ENCODE results near the gene BLVRB.
"Not testable (repeated sequence)": the region's sequence is repeated elsewhere in the genome, so short reads cannot be mapped to it uniquely, and the experiment has no call there.

BLVRB gene

DNA sequence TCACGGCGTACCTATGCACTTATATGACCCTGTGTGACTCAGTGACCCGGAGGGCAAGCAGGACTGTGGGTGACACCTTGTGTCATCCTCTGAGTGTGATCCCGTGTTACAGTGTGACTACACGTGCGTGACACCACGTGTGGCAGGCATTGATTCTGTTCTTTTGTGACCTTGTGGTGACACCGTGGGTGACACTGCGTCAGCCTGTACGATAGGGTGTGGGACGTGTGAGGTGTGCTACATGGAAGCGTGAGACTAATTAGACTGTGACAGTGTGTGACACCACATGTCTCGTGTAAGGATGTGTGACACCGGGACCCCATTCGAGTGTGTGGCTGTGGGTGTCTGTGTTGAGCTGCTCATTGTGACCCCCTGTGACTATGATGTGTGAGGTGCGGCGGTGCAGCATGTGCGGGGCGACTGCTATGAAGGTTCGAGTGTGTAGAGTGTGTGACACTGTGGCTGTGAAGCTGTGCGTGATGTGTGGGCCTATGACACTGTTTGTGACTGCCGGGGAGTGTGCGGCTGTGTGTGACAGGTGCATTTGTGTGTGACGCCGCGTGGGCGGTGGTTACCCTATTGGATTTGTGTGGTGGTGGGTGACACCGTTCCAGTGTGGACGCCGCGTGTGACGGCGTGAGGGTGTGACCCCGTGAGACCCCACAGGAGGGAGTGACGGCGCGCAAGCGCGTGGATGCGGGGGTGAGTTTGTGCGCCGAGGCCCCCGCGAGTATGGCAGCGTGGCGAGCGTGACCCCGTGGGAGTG lies 857 bp upstream of the BLVRB start:
- Histone ChIP-seq H3K4me3 (replicated peaks; ENCODE audit: low read depth, low read length) (peak overlapping the region; percentile 66), H3K36me3 (ENCODE audit: control insufficient read depth, insufficient read depth, low read length) (no peaks in the 10 kb centered on the region), H3K27me3 (replicated peaks; ENCODE audit: control insufficient read depth, insufficient read depth, low read length) (no peaks in the 10 kb centered on the region; the same call in 1 of the 2 replicates)
- TF ChIP-seq, protein P1, sequence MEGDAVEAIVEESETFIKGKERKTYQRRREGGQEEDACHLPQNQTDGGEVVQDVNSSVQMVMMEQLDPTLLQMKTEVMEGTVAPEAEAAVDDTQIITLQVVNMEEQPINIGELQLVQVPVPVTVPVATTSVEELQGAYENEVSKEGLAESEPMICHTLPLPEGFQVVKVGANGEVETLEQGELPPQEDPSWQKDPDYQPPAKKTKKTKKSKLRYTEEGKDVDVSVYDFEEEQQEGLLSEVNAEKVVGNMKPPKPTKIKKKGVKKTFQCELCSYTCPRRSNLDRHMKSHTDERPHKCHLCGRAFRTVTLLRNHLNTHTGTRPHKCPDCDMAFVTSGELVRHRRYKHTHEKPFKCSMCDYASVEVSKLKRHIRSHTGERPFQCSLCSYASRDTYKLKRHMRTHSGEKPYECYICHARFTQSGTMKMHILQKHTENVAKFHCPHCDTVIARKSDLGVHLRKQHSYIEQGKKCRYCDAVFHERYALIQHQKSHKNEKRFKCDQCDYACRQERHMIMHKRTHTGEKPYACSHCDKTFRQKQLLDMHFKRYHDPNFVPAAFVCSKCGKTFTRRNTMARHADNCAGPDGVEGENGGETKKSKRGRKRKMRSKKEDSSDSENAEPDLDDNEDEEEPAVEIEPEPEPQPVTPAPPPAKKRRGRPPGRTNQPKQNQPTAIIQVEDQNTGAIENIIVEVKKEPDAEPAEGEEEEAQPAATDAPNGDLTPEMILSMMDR (IDR thresholded peaks at IDR 0.05; ENCODE audit: insufficient read depth, low read length, poor library complexity, severe bottlenecking), result no peak
- peak; percentile 47 for DNase-seq (ENCODE audit: extremely low read depth, insufficient read length)

DNA sequence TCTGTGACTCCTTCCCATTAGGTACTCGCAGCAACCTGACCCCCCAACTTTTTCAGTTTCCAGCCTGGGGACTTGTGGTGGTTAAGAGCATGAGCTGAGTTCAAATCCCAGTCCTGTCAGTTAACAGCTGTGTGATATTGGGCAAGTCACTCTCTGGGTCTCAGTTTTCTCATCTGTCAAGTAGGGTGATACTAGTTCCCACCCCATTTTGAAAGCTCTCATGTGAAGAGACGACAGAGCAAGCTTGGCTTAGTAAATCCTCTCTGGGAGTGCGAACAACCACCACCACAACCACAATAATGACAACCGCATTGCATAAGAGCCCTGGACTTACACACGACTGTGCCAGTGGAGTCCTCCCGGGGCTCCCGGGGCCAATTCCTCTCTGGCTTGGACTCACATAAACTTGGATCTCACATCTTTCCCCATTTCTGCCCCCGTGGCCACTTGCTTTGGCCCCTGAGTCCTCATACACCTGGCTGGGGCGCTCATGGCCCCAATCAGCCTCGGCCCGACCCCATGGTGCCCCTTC lies 454 bp downstream of the BLVRB start:
- TF ChIP-seq, protein P1 (IDR thresholded peaks at IDR 0.05; ENCODE audit: insufficient read depth, low read length, poor library complexity, severe bottlenecking), result no peak
- H3K27me3 ChIP-seq (replicated peaks; ENCODE audit: control insufficient read depth, insufficient read depth, low read length), result no peaks in the 10 kb centered on the region; the same call in 1 of the 2 replicates
- no peak for DNase-seq (ENCODE audit: extremely low read depth, insufficient read length)
- peak overlapping the region; percentile 78 for H3K4me3 ChIP-seq (replicated peaks; ENCODE audit: low read depth, low read length)
- H3K36me3 ChIP-seq (ENCODE audit: control insufficient read depth, insufficient read depth, low read length), result no peaks in the 10 kb centered on the region

DNA sequence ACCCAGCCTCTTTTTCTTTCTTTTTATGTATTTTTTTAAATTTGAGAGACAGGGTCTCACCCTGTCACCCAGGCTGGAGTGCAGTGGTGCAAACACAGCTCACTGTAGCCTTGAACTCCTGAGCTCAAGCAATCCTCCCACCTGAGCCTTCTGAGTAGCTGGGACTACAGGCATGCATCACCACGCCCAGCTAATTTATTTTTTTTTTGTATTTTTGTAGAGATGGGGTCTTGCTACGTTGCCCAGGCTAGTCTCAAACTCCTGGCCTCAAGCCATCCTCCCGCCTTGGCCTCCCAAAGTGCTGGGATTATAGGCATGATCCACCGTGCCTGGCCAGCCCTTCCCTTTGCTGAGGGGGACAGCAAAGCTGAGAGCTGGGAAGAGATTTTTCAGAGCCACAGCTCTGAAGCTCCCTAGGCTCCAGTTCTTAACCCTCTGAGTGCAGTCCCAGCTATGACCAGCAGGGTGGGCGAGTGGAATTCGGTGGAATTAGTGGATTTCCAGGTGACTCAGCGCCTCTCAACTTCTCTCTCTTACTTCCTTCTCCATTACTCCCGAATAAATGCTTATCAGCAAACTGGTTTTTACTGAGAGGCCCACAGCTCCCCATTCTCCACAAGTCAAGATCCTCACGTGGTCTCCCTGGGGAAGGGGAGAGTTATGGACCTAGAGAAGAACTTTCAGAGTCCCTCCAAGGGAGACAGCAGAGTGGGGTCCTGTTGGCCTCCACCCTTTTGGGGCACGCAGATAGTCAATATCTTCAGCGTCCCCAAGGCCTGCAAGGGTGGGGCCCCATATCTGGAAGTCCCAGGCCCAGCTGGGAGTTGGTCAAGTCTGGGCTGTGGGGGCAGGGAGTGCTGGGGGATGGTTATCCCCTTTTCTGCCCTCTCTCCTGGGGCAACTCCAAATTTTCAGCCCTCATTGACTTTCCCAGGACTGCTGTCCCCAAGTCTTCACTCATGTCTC lies 1.2 kb downstream of the BLVRB start:
- peak overlapping the region; percentile 78 for H3K4me3 ChIP-seq (replicated peaks; ENCODE audit: low read depth, low read length)
- H3K27me3 ChIP-seq (replicated peaks; ENCODE audit: control insufficient read depth, insufficient read depth, low read length), result no peaks in the 10 kb centered on the region; the same call in 1 of the 2 replicates
- DNase-seq (ENCODE audit: extremely low read depth, insufficient read length), result no peak
- TF ChIP-seq, protein P1 (IDR thresholded peaks at IDR 0.05; ENCODE audit: insufficient read depth, low read length, poor library complexity, severe bottlenecking), result peak; percentile 83
- H3K36me3 ChIP-seq (ENCODE audit: control insufficient read depth, insufficient read depth, low read length), result no peaks in the 10 kb centered on the region

DNA sequence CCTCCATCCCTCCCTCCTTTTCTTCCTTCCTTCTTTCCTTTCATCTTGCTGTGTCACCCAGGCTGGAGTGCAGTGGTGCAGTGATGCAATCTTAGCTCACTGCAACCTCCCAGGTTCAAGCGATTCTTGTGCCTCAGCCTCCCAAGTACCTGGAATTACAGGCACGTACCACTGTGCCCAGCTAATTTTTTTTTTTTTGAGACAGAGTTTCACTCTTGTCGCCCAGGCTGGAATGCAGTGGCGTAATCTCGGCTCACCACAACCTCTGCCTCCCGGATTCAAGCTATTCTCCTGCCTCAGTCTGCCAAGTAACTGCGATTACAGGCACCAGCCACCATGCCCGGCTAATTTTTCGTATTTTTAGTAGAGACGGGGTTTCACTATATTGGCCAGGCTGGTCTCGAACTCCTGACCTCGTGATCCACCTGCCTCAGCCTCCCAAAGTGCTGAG lies 1.9 kb downstream of the BLVRB start:
- H3K4me3 ChIP-seq (replicated peaks; ENCODE audit: low read depth, low read length); DNase-seq (ENCODE audit: extremely low read depth, insufficient read length): not testable (repeated sequence)

DNA sequence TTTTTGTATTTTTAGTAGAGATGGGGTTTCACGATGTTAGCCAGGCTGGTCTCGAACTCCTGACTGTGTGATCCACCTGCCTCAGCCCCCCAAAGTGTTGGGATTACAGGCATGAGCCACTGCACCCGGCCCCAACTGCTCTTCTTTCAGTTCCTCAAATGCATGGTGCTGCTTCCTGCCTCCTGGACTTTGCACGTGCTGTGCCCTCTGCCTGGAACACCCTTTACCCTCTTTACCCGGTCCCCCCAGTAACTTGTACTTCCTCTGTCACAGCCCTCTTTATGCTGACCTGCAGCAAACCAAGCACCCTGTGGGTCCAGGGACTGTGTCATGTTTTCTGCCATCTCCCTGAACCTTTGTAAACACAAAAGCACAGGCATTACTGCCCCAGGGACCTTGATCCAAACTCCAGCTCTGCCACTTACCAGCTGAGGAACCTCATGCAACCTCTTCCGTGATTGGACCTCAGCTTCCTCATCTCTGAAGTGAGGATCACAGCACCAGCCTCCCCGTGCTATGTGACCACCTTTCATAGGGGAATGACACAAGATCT lies 3.8 kb downstream of the BLVRB start:
- H3K4me3 ChIP-seq (replicated peaks; ENCODE audit: low read depth, low read length), result no peak overlapping the region
- no peaks in the 10 kb centered on the region for H3K36me3 ChIP-seq (ENCODE audit: control insufficient read depth, insufficient read depth, low read length)
- TF ChIP-seq, protein P1 (IDR thresholded peaks at IDR 0.05; ENCODE audit: insufficient read depth, low read length, poor library complexity, severe bottlenecking), result no peak
- peak; percentile 58 for DNase-seq (ENCODE audit: extremely low read depth, insufficient read length)
- H3K27me3 ChIP-seq (replicated peaks; ENCODE audit: control insufficient read depth, insufficient read depth, low read length), result no peaks in the 10 kb centered on the region; the same call in 1 of the 2 replicates

More for the DNA sequence above, 1.9 kb downstream of the BLVRB start:
- not testable (repeated sequence) for H3K36me3 ChIP-seq (ENCODE audit: control insufficient read depth, insufficient read depth, low read length); H3K27me3 ChIP-seq (replicated peaks; ENCODE audit: control insufficient read depth, insufficient read depth, low read length)

All from GM06990 (cell line).